ENCODE measurements around the gene ADCY2.
A peak's percentile ranks its signal among the peaks of the same experiment; 100 is the strongest.

The ADCY2 gene

GRCh38 chr5:7795306-7795705 lies 399.4 kb downstream of the ADCY2 start:
- DNase-seq = no peak

GRCh38 chr5:7801891-7802614 lies 406.1 kb downstream of the ADCY2 start:
- no peak for DNase-seq

- DNase-seq = no peak
These were observed 406.9 kb downstream of the ADCY2 start for GRCh38 chr5:7802855-7803254.

- no peak for DNase-seq
These were observed 408.0 kb downstream of the ADCY2 start for GRCh38 chr5:7803937-7804336.

GRCh38 chr5:7805379-7805778 lies 409.4 kb downstream of the ADCY2 start:
- no peak for DNase-seq

GRCh38 chr5:7808998-7809397 lies 413.1 kb downstream of the ADCY2 start:
- no peak for DNase-seq

- no peak for DNase-seq
These were observed 415.8 kb downstream of the ADCY2 start for GRCh38 chr5:7811715-7812114.

GRCh38 chr5:7813007-7813406 lies 417.1 kb downstream of the ADCY2 start:
- no peak for DNase-seq

- DNase-seq = no peak
These were observed 417.6 kb downstream of the ADCY2 start for GRCh38 chr5:7813576-7813975.

GRCh38 chr5:7814816-7815215 lies 418.9 kb downstream of the ADCY2 start:
- no peak for DNase-seq

- DNase-seq = peak; percentile 17 to 43 (median 37)
These were observed 420.1 kb downstream of the ADCY2 start for GRCh38 chr5:7815892-7816534.

- no peak for DNase-seq
These were observed 420.6 kb downstream of the ADCY2 start for GRCh38 chr5:7816535-7816901.

- DNase-seq = no peak
These were observed 426.5 kb downstream of the ADCY2 start for GRCh38 chr5:7822449-7822848.

GRCh38 chr5:7823594-7823993 lies 427.7 kb downstream of the ADCY2 start:
- no peak for DNase-seq

GRCh38 chr5:7824995-7825394 lies 429.1 kb downstream of the ADCY2 start:
- no peak for DNase-seq

- no peak for DNase-seq
These were observed 429.7 kb downstream of the ADCY2 start for GRCh38 chr5:7825630-7826029.

- no peak for DNase-seq
These were observed 431.7 kb downstream of the ADCY2 start for GRCh38 chr5:7827610-7828009.

GRCh38 chr5:7828269-7828668 lies 432.3 kb downstream of the ADCY2 start:
- DNase-seq = no peak

GRCh38 chr5:7834982-7835381 lies 439.0 kb downstream of the ADCY2 start:
- no peak for DNase-seq

GRCh38 chr5:7837403-7837802 lies 441.5 kb downstream of the ADCY2 start:
- no peak for DNase-seq

- DNase-seq = no peak
These were observed 446.6 kb downstream of the ADCY2 start for GRCh38 chr5:7842531-7842930.

- no peak for DNase-seq
These were observed 449.0 kb downstream of the ADCY2 start for GRCh38 chr5:7844901-7845300.

- DNase-seq = no peak
These were observed 449.6 kb downstream of the ADCY2 start for GRCh38 chr5:7845557-7845956.

GRCh38 chr5:7846327-7846726 lies 450.4 kb downstream of the ADCY2 start:
- no peak for DNase-seq

- DNase-seq = no peak
These were observed 452.4 kb downstream of the ADCY2 start for GRCh38 chr5:7848296-7848695.
